ENCODE measurements around the gene CD2BP2. TPM values are rescaled to one million over a fixed set of nuclear protein-coding genes. Genes with fewer than 3 reads are reported as not detected.

Gene CD2BP2
- total RNA-seq, 1 donor from 2014 or later: 77.2 TPM

GRCh38 chr16:30356401-30357084 is 1.4 kb upstream of the CD2BP2 start:
- peaks cover 24% of the 10 kb centered on the region for H3K36me3 Mint-ChIP-seq (ENCODE audit: low read depth, unreplicated experiment)
- no peak for DNase-seq (ENCODE audit: low spot score)
- peaks cover 27% of the 10 kb centered on the region for H3K4me1 Mint-ChIP-seq (ENCODE audit: unreplicated experiment)
- TF ChIP-seq CTCF (IDR thresholded peaks at IDR 0.05; ENCODE audit: unreplicated experiment): no peak
- H3K27ac Mint-ChIP-seq (ENCODE audit: unreplicated experiment): peak overlapping the region; percentile 99
- no peaks in the 10 kb centered on the region for H3K9me3 Mint-ChIP-seq (ENCODE audit: unreplicated experiment)
- peak overlapping the region; percentile 99 for H3K4me3 Mint-ChIP-seq (ENCODE audit: unreplicated experiment)
- peaks cover 36% of the 10 kb centered on the region for H3K27me3 Mint-ChIP-seq (ENCODE audit: unreplicated experiment)

- peaks cover 27% of the 10 kb centered on the region for H3K4me1 Mint-ChIP-seq (ENCODE audit: unreplicated experiment)
- no peak for TF ChIP-seq CTCF (IDR thresholded peaks at IDR 0.05; ENCODE audit: unreplicated experiment)
- peaks cover 29% of the 10 kb centered on the region for H3K36me3 Mint-ChIP-seq (ENCODE audit: low read depth, unreplicated experiment)
- peaks cover 36% of the 10 kb centered on the region for H3K27me3 Mint-ChIP-seq (ENCODE audit: unreplicated experiment)
- no peaks in the 10 kb centered on the region for H3K9me3 Mint-ChIP-seq (ENCODE audit: unreplicated experiment)
- peak overlapping the region; percentile 99 for H3K4me3 Mint-ChIP-seq (ENCODE audit: unreplicated experiment)
- peak overlapping the region; percentile 99 for H3K27ac Mint-ChIP-seq (ENCODE audit: unreplicated experiment)
- DNase-seq (ENCODE audit: low spot score): no peak
Measured at GRCh38 chr16:30355954-30356308, 823 bp upstream of the CD2BP2 start.

GRCh38 chr16:30354423-30355143 is 525 bp downstream of the CD2BP2 start:
- Mint-ChIP-seq H3K9me3 (ENCODE audit: unreplicated experiment) (no peaks in the 10 kb centered on the region), H3K27me3 (ENCODE audit: unreplicated experiment) (peaks cover 35% of the 10 kb centered on the region), H3K27ac (ENCODE audit: unreplicated experiment) (peak overlapping the region; percentile 99), H3K4me1 (ENCODE audit: unreplicated experiment) (peaks cover 24% of the 10 kb centered on the region), H3K36me3 (ENCODE audit: low read depth, unreplicated experiment) (peaks cover 29% of the 10 kb centered on the region), H3K4me3 (ENCODE audit: unreplicated experiment) (peak overlapping the region; percentile 99)
- DNase-seq (ENCODE audit: low spot score): peak; percentile 47
- TF ChIP-seq CTCF (IDR thresholded peaks at IDR 0.05; ENCODE audit: unreplicated experiment): no peak

GRCh38 chr16:30353438-30354129 is 1.5 kb downstream of the CD2BP2 start:
- Mint-ChIP-seq H3K27ac (ENCODE audit: unreplicated experiment) (peak overlapping the region; percentile 24), H3K9me3 (ENCODE audit: unreplicated experiment) (no peaks in the 10 kb centered on the region), H3K27me3 (ENCODE audit: unreplicated experiment) (peaks cover 35% of the 10 kb centered on the region), H3K36me3 (ENCODE audit: low read depth, unreplicated experiment) (peaks cover 29% of the 10 kb centered on the region), H3K4me3 (ENCODE audit: unreplicated experiment) (peak overlapping the region; percentile 99), H3K4me1 (ENCODE audit: unreplicated experiment) (peaks cover 24% of the 10 kb centered on the region)
- DNase-seq (ENCODE audit: low spot score): no peak
- TF ChIP-seq CTCF (IDR thresholded peaks at IDR 0.05; ENCODE audit: unreplicated experiment): no peak
